ENCODE data around the gene FBXO15. TPM values are rescaled to one million over a fixed set of nuclear protein-coding genes. Genes with fewer than 3 reads are reported as not detected.

FBXO15 gene
- total RNA-seq, 1 donor from 2014 or later, result not detected

DNA sequence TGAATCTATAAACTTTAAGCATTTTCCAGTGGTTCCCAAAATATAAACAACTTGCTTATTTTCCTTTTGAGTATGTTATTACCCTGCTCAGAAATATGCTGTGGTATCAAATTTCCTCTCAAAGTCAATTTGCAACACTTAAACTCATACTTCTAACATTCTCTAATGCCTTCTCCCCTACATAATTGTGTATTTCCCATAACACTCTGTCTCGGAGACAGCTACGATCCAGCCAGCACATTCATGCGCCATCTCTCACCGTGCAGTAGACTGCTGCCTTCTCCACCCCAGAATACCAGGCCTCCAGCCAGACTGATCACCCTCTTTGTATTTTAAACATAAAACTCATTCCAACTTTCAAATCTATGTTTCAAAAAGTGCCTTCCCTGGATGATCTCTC, 42.5 kb upstream of the FBXO15 start:
- no peak for TF ChIP-seq POLR2AphosphoS5 (IDR thresholded peaks at IDR 0.05; ENCODE audit: insufficient read depth in 1 of 2, low read depth in 1 of 2)
- TF ChIP-seq CTCF (IDR thresholded peaks at IDR 0.05), result no peak
- TF ChIP-seq POLR2A (IDR thresholded peaks at IDR 0.05), result no peak
- DNase-seq (ENCODE audit: extremely low spot score in 2 of 2), result no peak
- Histone ChIP-seq H3K4me3 (no peak overlapping the region), H3K36me3 (no peaks in the 10 kb centered on the region), H3K27ac (no peak overlapping the region), H3K4me1 (no peaks in the 10 kb centered on the region), H3K27me3 (no peaks in the 10 kb centered on the region), H3K9me3 (no peaks in the 10 kb centered on the region)
- intact Hi-C loops (cut with DNase I), result loop anchor here (10.0 kb wide), 1 partner anchor 365 kb away; no protein-coding TSS in a partner anchor

DNA sequence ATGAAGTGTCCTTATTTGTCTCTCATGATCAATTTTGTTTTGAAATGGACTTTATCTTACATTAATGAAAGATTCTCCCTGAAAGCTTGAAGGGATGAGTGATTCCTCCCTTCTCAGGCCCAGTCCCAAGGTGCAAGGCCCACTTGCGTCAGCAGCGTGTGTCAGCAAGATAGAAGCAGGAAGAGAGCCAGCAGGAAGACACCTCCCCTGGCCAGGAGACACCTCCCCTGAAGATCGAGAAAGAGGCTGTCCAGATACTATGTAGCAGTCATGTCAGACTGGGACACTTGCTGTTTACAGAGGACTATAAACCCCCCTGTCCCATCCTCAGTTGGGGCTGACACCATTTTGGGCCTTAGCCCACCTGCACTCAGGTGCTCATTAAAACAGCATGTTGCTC, 39.0 kb upstream of the FBXO15 start:
- no peak overlapping the region for H3K27ac ChIP-seq
- intact Hi-C loops (cut with DNase I), result no loop called here
- TF ChIP-seq CTCF (IDR thresholded peaks at IDR 0.05), result no peak
- no peak for TF ChIP-seq POLR2A (IDR thresholded peaks at IDR 0.05)
- no peak for TF ChIP-seq POLR2AphosphoS5 (IDR thresholded peaks at IDR 0.05; ENCODE audit: insufficient read depth in 1 of 2, low read depth in 1 of 2)
- no peaks in the 10 kb centered on the region for H3K36me3 ChIP-seq
- no peak overlapping the region for H3K4me3 ChIP-seq
- H3K27me3 ChIP-seq, result no peaks in the 10 kb centered on the region
- H3K4me1 ChIP-seq, result no peaks in the 10 kb centered on the region
- H3K9me3 ChIP-seq, result no peaks in the 10 kb centered on the region
- no peak for DNase-seq (ENCODE audit: extremely low spot score in 2 of 2)

DNA sequence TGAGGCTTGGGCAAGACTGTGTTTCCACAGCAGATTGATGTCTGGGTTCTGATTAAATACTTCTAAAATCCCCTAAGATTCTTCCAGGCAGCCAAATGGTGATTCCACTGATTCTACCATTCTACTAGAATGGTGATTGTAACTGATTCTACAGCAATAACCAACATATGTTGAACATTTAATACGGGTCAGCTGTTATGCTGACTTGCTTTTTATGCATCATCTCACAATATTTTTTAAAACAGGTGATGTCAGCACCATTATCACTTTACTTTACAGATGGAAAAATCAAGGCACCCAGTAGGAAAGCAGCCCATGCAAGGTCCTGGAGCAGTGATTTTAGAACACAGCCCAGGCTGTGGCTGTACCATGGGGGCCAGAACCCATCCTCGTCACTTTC, 38.2 kb upstream of the FBXO15 start:
- H3K27ac ChIP-seq, result no peak overlapping the region
- intact Hi-C loops (cut with DNase I), result no loop called here
- DNase-seq (ENCODE audit: extremely low spot score in 2 of 2), result no peak
- no peaks in the 10 kb centered on the region for H3K27me3 ChIP-seq
- no peak for TF ChIP-seq CTCF (IDR thresholded peaks at IDR 0.05)
- no peak overlapping the region for H3K4me3 ChIP-seq
- no peaks in the 10 kb centered on the region for H3K9me3 ChIP-seq
- no peaks in the 10 kb centered on the region for H3K4me1 ChIP-seq
- H3K36me3 ChIP-seq, result no peaks in the 10 kb centered on the region

GRCh38 chr18:74184875-74185274, 37.2 kb upstream of the FBXO15 start:
- intact Hi-C loops (cut with DNase I), result no loop called here

DNA sequence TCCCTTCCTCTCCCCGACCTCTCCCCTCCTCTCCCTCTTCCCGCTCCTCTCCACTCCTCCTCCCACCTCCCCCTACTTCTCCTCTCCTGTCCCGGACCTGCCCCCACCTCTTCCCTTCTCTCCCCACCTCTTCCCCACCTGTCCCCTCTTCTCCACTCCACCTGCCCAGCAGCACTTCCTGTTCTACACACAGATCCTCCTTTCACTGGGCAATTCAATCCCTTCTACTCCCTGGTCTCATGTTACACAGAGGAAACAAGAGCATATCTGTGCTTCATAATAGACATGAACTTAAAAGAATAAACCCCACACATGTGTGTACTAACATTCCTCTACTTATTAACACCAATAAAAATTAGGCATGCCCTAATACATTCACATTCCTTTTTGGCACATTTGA, 35.5 kb upstream of the FBXO15 start:
- Histone ChIP-seq H3K36me3 (no peaks in the 10 kb centered on the region), H3K27ac (no peak overlapping the region), H3K9me3 (no peaks in the 10 kb centered on the region), H3K4me3 (no peak overlapping the region), H3K4me1 (no peaks in the 10 kb centered on the region), H3K27me3 (no peaks in the 10 kb centered on the region)
- intact Hi-C loops (cut with DNase I), result no loop called here
- no peak for DNase-seq (ENCODE audit: extremely low spot score in 2 of 2)
- TF ChIP-seq POLR2AphosphoS5 (IDR thresholded peaks at IDR 0.05; ENCODE audit: insufficient read depth in 1 of 2, low read depth in 1 of 2), result no peak
- no peak for TF ChIP-seq CTCF (IDR thresholded peaks at IDR 0.05)
- no peak for TF ChIP-seq POLR2A (IDR thresholded peaks at IDR 0.05)

More at GRCh38 chr18:74184875-74185274, 37.2 kb upstream of the FBXO15 start:
- H3K27me3 ChIP-seq, result no peaks in the 10 kb centered on the region
- no peaks in the 10 kb centered on the region for H3K36me3 ChIP-seq
- H3K4me1 ChIP-seq, result no peaks in the 10 kb centered on the region
- no peaks in the 10 kb centered on the region for H3K9me3 ChIP-seq
- no peak for TF ChIP-seq CTCF (IDR thresholded peaks at IDR 0.05)
- no peak for TF ChIP-seq POLR2A (IDR thresholded peaks at IDR 0.05)
- no peak for TF ChIP-seq POLR2AphosphoS5 (IDR thresholded peaks at IDR 0.05; ENCODE audit: insufficient read depth in 1 of 2, low read depth in 1 of 2)
- H3K4me3 ChIP-seq, result no peak overlapping the region
- H3K27ac ChIP-seq, result no peak overlapping the region
- no peak for DNase-seq (ENCODE audit: extremely low spot score in 2 of 2)

Data from vagina (tissue), 2 donors.